Stimulated activated memory B cell treated with anti-CD40 and anti-IgM and Interleukin-4, amounts not matched to agents 10 μg/mL and 1 μg/mL and 100 μg/mL, for 72 hours (primary cell): ENCODE measurements around the gene ARHGAP1.
"Not testable (repeated sequence)": the region's sequence is repeated elsewhere in the genome, so short reads cannot be mapped to it uniquely, and the experiment has no call there.

Experiments used
- ATAC-seq: fragments of 150-1000 bp; cut with Tn5 transposase; 2 replicates; pipeline ENCODE4 v1.10.0; 2021
- H3K27ac Mint-ChIP-seq: one replicate; pipeline ENCODE4 v1.8.0; 2022; ENCODE audit warnings: mild to moderate bottlenecking, mixed read lengths
- H3K27me3 Mint-ChIP-seq: one replicate; pipeline ENCODE4 v1.8.0; 2022; ENCODE audit warnings: mixed read lengths
- H3K36me3 Mint-ChIP-seq: one replicate; pipeline ENCODE4 v1.8.0; 2022; ENCODE audit warnings: mixed read lengths
- H3K4me1 Mint-ChIP-seq: one replicate; pipeline ENCODE4 v1.8.0; 2022; ENCODE audit warnings: mixed read lengths
- H3K4me3 Mint-ChIP-seq: one replicate; pipeline ENCODE4 v1.8.0; 2022; ENCODE audit warnings: mild to moderate bottlenecking, moderate library complexity, mixed read lengths
- H3K9me3 Mint-ChIP-seq: one replicate; pipeline ENCODE4 v1.8.0; 2022; ENCODE audit warnings: mixed read lengths

The ARHGAP1 gene

DNA sequence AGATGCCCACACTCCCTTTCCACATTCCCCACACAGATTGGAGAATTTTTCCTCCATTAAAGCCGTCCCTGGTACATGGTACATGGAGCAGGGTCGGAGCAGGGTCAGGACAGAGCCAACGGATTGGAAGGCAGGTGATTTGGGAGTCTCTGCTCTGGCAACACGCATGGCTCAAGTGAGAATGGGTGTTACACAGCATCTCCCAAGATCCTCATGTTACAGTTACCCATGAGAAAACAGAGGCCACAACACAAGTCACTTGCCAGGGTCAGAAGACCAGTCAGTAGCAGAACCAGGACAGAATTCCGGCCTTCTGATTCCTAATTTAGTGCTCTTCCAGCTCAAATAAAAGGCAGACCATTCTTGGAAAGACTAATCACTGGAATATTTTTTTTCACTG, 10.9 kb upstream of the ARHGAP1 start:
- Mint-ChIP-seq H3K36me3 (peaks cover 18% of the 10 kb centered on the region), H3K27ac (no peak overlapping the region), H3K9me3 (no peaks in the 10 kb centered on the region), H3K27me3 (no peaks in the 10 kb centered on the region), H3K4me1 (no peaks in the 10 kb centered on the region), H3K4me3 (no peak overlapping the region)
- no peak for ATAC-seq

DNA sequence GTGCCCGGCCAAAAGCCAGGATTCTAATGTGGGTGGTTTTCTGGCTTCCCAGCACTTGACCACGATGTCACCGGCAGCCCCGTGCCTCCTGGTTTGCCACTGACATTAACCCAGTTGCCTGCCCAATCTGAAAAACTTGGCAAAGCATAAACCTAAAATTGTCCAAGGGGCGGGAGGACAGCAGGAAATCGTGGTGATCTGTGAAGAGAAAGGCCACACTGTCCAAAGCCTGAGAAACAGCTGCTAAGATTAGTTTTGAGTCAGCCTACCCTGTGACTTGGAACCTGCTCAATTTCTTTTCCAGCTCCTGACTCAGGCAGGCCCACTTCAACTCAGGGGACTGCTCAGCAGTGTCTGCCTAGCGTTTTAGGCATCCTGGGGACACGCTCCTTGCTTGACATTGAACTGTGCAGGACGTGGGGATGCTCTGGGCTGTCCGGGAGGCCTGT, 10.4 kb upstream of the ARHGAP1 start:
- H3K4me3 Mint-ChIP-seq = no peak overlapping the region
- H3K27ac Mint-ChIP-seq = no peak overlapping the region
- ATAC-seq = no peak
- H3K9me3 Mint-ChIP-seq = no peaks in the 10 kb centered on the region
- no peaks in the 10 kb centered on the region for H3K4me1 Mint-ChIP-seq
- no peaks in the 10 kb centered on the region for H3K27me3 Mint-ChIP-seq
- H3K36me3 Mint-ChIP-seq = peaks cover 18% of the 10 kb centered on the region

DNA sequence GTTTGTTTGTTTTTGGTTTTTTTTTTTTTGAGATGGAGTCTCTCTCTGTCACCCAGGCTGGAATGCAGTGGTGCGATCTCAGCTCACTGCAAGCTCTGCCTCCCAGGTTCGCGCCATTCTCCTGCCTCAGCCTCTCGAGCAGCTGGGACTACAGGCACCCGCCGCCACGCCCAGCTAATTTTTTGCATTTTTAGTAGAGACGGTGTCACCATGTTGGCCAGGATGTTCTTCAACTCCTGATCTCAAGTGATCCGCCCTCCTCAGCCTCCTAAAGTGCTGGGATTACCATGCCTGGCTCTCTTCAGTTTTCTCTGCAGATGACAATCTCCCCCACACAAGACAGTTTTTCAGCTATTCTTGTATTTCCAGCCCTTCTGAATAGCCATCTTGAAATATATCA, 8.9 kb upstream of the ARHGAP1 start:
- not testable (repeated sequence) for H3K27me3 Mint-ChIP-seq, H3K27ac Mint-ChIP-seq, ATAC-seq, H3K4me1 Mint-ChIP-seq, H3K4me3 Mint-ChIP-seq, H3K9me3 Mint-ChIP-seq
- H3K36me3 Mint-ChIP-seq = peaks cover 28% of the 10 kb centered on the region

DNA sequence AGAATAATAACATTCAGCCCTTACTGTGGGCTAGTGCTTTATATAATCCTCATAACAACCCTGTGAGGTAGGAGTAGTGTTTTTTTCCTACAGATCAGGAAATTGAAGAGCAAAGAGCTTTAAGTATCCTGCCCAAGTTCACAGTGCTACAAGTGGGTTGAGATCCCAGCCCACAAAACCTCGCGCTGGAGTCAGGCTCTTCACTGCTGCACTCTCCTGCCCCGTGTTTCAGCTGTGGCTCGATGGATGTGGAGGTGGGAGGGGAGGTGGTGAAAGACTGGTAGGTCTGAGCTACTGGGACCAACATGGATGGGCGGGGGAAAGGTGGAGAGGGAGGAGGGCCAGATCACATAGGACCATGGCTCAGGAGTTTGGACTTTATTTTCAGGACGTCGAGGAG, 6.5 kb upstream of the ARHGAP1 start:
- Mint-ChIP-seq H3K27ac (no peak overlapping the region), H3K36me3 (peaks cover 48% of the 10 kb centered on the region), H3K4me1 (peaks cover 11% of the 10 kb centered on the region), H3K9me3 (no peaks in the 10 kb centered on the region), H3K27me3 (no peaks in the 10 kb centered on the region), H3K4me3 (no peak overlapping the region)
- no peak for ATAC-seq

GRCh38 chr11:46705070-46705688, 4.8 kb upstream of the ARHGAP1 start:
- no peaks in the 10 kb centered on the region for H3K9me3 Mint-ChIP-seq
- H3K4me3 Mint-ChIP-seq = no peak overlapping the region
- peaks cover 55% of the 10 kb centered on the region for H3K36me3 Mint-ChIP-seq
- H3K27me3 Mint-ChIP-seq = no peaks in the 10 kb centered on the region
- ATAC-seq = no peak
- H3K4me1 Mint-ChIP-seq = peaks cover 18% of the 10 kb centered on the region
- H3K27ac Mint-ChIP-seq = no peak overlapping the region

DNA sequence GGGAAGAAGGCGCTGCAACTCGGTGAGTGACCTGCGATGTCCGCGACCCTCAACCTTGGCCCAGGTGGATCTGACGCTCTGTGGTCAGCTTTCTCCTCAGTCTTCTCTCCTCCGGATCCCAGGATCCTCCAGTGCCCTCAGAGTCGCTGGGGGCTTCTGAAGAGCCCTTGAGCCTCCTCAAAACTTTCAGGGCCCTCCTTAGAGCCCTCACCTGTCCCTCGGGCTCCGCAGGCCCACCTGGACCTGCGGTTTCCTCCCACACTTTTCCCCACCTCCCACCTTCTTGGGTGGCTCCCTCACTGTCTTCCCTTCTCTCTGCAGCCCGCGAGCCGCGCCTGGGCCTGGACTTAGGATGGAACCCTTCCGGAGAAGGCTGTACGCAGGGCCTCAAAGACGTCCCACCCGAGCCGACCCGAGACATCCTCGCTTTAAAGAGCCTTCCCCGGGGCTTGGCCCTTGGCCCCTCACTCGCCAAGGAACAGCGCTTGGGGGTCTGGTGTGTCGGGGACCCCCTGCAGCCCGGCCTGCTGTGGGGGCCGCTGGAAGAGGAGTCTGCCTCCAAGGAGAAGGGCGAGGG, 747 bp upstream of the ARHGAP1 start:
- Mint-ChIP-seq H3K9me3 (no peaks in the 10 kb centered on the region), H3K4me3 (peak overlapping the region; percentile 96), H3K4me1 (peaks cover 42% of the 10 kb centered on the region), H3K27ac (peak overlapping the region; percentile 83), H3K27me3 (no peaks in the 10 kb centered on the region), H3K36me3 (peaks cover 39% of the 10 kb centered on the region)
- ATAC-seq = no peak

DNA sequence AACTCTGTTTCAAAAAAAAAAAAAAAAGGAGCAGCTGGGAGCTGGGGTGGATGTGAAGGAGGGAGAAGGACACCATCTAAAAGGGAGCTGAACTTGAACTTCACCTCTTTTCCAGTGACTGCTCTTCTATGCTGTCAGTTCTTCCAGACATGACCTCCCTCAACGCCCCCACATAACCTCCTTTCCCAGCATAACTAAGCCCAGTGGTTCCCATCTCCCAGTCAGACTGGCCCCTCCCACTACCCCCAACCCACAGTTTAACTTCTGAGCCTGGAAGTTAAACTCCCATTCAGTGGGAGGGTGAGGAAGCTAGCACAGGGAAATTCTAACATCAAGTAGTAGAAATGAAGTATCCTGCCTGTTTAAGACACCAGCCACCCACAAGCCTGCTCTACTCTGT, 1.8 kb downstream of the ARHGAP1 start:
- H3K27ac Mint-ChIP-seq = peak overlapping the region; percentile 83
- no peaks in the 10 kb centered on the region for H3K9me3 Mint-ChIP-seq
- peaks cover 45% of the 10 kb centered on the region for H3K4me1 Mint-ChIP-seq
- H3K27me3 Mint-ChIP-seq = no peaks in the 10 kb centered on the region
- H3K4me3 Mint-ChIP-seq = no peak overlapping the region
- H3K36me3 Mint-ChIP-seq = peaks cover 43% of the 10 kb centered on the region
- no peak for ATAC-seq

DNA sequence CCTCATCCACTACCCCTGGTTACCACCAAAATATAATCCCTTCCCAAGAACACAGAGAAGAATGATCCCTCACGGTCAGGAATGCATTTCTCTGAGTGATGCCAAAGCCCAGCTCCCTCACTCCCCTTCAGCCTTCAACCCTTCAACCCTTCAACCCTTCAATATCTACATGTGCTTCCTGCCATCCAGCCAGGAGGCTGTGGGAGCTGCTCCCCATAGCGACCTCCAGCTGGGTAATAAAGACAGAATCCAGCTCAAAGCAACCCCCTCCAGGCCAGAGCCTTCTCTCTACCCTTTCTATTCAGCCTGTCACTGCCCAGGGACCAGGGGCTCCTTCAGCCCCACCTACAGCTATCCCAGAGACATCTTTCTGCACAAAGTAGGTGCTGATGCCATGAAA, 2.7 kb downstream of the ARHGAP1 start:
- H3K36me3 Mint-ChIP-seq = peaks cover 35% of the 10 kb centered on the region
- H3K27me3 Mint-ChIP-seq = no peaks in the 10 kb centered on the region
- H3K9me3 Mint-ChIP-seq = no peaks in the 10 kb centered on the region
- ATAC-seq = no peak
- peak overlapping the region; percentile 12 for H3K27ac Mint-ChIP-seq
- peaks cover 42% of the 10 kb centered on the region for H3K4me1 Mint-ChIP-seq
- H3K4me3 Mint-ChIP-seq = no peak overlapping the region

GRCh38 chr11:46697303-46697702, 3.1 kb downstream of the ARHGAP1 start:
- no peak for ATAC-seq
- H3K4me1 Mint-ChIP-seq = peaks cover 37% of the 10 kb centered on the region
- H3K27ac Mint-ChIP-seq = peak overlapping the region; percentile 12
- no peaks in the 10 kb centered on the region for H3K9me3 Mint-ChIP-seq
- no peaks in the 10 kb centered on the region for H3K27me3 Mint-ChIP-seq
- peaks cover 31% of the 10 kb centered on the region for H3K36me3 Mint-ChIP-seq
- no peak overlapping the region for H3K4me3 Mint-ChIP-seq

- no peak for ATAC-seq
- Mint-ChIP-seq H3K36me3 (peaks cover 24% of the 10 kb centered on the region), H3K4me3 (no peak overlapping the region), H3K4me1 (peaks cover 27% of the 10 kb centered on the region), H3K27me3 (no peaks in the 10 kb centered on the region), H3K9me3 (no peaks in the 10 kb centered on the region), H3K27ac (no peak overlapping the region)
Observed at GRCh38 chr11:46696212-46696558, 4.2 kb downstream of the ARHGAP1 start.

- no peaks in the 10 kb centered on the region for H3K27me3 Mint-ChIP-seq
- peaks cover 27% of the 10 kb centered on the region for H3K36me3 Mint-ChIP-seq
- H3K4me3 Mint-ChIP-seq = no peak overlapping the region
- H3K27ac Mint-ChIP-seq = no peak overlapping the region
- no peak for ATAC-seq
- H3K4me1 Mint-ChIP-seq = peaks cover 26% of the 10 kb centered on the region
- H3K9me3 Mint-ChIP-seq = no peaks in the 10 kb centered on the region
Observed at GRCh38 chr11:46695345-46696211, 4.8 kb downstream of the ARHGAP1 start.

GRCh38 chr11:46694607-46695006, 5.8 kb downstream of the ARHGAP1 start:
- no peak for ATAC-seq
- H3K27ac Mint-ChIP-seq = peak overlapping the region; percentile 11
- peaks cover 30% of the 10 kb centered on the region for H3K36me3 Mint-ChIP-seq
- H3K4me1 Mint-ChIP-seq = peaks cover 26% of the 10 kb centered on the region
- no peaks in the 10 kb centered on the region for H3K9me3 Mint-ChIP-seq
- H3K27me3 Mint-ChIP-seq = no peaks in the 10 kb centered on the region
- no peak overlapping the region for H3K4me3 Mint-ChIP-seq

GRCh38 chr11:46694072-46694471, 6.3 kb downstream of the ARHGAP1 start:
- Mint-ChIP-seq H3K27me3 (no peaks in the 10 kb centered on the region), H3K4me3 (no peak overlapping the region), H3K4me1 (peaks cover 23% of the 10 kb centered on the region), H3K9me3 (no peaks in the 10 kb centered on the region), H3K36me3 (peaks cover 33% of the 10 kb centered on the region), H3K27ac (peak overlapping the region; percentile 11)
- ATAC-seq = no peak

- ATAC-seq = no peak
- Mint-ChIP-seq H3K27me3 (no peaks in the 10 kb centered on the region), H3K4me3 (no peak overlapping the region), H3K9me3 (no peaks in the 10 kb centered on the region), H3K36me3 (peaks cover 36% of the 10 kb centered on the region), H3K27ac (no peak overlapping the region), H3K4me1 (peaks cover 19% of the 10 kb centered on the region)
Observed at GRCh38 chr11:46693597-46694012, 6.8 kb downstream of the ARHGAP1 start.

- no peak overlapping the region for H3K4me3 Mint-ChIP-seq
- H3K9me3 Mint-ChIP-seq = no peaks in the 10 kb centered on the region
- peaks cover 44% of the 10 kb centered on the region for H3K36me3 Mint-ChIP-seq
- H3K27me3 Mint-ChIP-seq = no peaks in the 10 kb centered on the region
- H3K4me1 Mint-ChIP-seq = peaks cover 7% of the 10 kb centered on the region
- H3K27ac Mint-ChIP-seq = no peak overlapping the region
- no peak for ATAC-seq
Observed at GRCh38 chr11:46692450-46692849, 8.0 kb downstream of the ARHGAP1 start.

- H3K27ac Mint-ChIP-seq = peak overlapping the region; percentile 36
- ATAC-seq = no peak
- no peaks in the 10 kb centered on the region for H3K9me3 Mint-ChIP-seq
- no peaks in the 10 kb centered on the region for H3K27me3 Mint-ChIP-seq
- H3K4me1 Mint-ChIP-seq = no peaks in the 10 kb centered on the region
- no peak overlapping the region for H3K4me3 Mint-ChIP-seq
- peaks cover 49% of the 10 kb centered on the region for H3K36me3 Mint-ChIP-seq
Observed at GRCh38 chr11:46690702-46691101, 9.7 kb downstream of the ARHGAP1 start.
